Panc1 (cell line): ENCODE results near the gene TBRG4.

Experiments used
- POLR2AphosphoS5 ChIP-seq: IDR thresholded peaks from 2 replicates; pipeline ENCODE4 v1.6.1; 2012; ENCODE audit warnings: mild to moderate bottlenecking, low read depth, low read length, moderate library complexity
- TF ChIP-seq, protein P1 (sequence below): fragments of 450-650 bp; IDR thresholded peaks from 2 replicates; pipeline ENCODE4 v1.5.1; 2017; ENCODE audit warnings: mild to moderate bottlenecking

DNA sequence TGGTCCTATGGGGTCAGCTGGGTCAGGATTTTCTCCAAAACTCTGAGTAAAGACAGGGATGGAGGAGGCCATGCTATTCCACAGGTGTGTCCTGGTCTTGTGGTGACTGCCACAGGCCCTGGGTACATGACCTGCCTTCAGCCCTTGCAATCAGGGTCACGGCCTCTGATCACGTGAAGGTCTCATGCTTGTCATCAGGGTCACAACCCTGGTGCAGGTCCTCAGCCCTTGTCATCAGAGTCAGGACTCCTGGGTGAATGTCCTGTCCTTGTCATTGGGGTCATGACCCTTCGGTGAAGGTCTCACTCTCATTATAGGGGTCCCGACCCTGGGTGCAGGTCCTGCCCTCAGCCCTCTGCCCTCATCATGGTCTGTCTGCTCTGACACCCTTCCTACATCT lies 21.9 kb upstream of the TBRG4 start:
- TF ChIP-seq, protein P1, sequence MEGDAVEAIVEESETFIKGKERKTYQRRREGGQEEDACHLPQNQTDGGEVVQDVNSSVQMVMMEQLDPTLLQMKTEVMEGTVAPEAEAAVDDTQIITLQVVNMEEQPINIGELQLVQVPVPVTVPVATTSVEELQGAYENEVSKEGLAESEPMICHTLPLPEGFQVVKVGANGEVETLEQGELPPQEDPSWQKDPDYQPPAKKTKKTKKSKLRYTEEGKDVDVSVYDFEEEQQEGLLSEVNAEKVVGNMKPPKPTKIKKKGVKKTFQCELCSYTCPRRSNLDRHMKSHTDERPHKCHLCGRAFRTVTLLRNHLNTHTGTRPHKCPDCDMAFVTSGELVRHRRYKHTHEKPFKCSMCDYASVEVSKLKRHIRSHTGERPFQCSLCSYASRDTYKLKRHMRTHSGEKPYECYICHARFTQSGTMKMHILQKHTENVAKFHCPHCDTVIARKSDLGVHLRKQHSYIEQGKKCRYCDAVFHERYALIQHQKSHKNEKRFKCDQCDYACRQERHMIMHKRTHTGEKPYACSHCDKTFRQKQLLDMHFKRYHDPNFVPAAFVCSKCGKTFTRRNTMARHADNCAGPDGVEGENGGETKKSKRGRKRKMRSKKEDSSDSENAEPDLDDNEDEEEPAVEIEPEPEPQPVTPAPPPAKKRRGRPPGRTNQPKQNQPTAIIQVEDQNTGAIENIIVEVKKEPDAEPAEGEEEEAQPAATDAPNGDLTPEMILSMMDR = no peak
- no peak for TF ChIP-seq POLR2AphosphoS5
